Measurements from ENCODE around the gene COL4A1. TPM values are rescaled to one million over a fixed set of nuclear protein-coding genes. Genes with fewer than 3 reads are reported as not detected.

The COL4A1 gene
- 178 TPM for total RNA-seq

GRCh38 chr13:110306960-110307766 is at the start of gene COL4A1, which contains the start of gene COL4A2:
TSS of gene COL4A1 (minus strand) at chr13:110307157. CDS start at chr13:110307027, 130 bp downstream.
TSS of gene COL4A2 (plus strand) at chr13:110307284. CDS start at chr13:110307904, 620 bp downstream.
- intact Hi-C loops (cut with DNase I) = loop anchor here (1.0 to 5.0 kb wide), 3 partner anchors 60 to 103 kb away; no protein-coding TSS in a partner anchor
- Histone ChIP-seq H3K27ac (peak within 1 kb of the TSS; percentile 95), H3K36me3 (no peaks in the 10 kb centered on the region), H3K4me3 (peak within 1 kb of the TSS; percentile 66 to 84), H3K9me3 (no peaks in the 10 kb centered on the region), H3K4me1 (peaks cover 50% of the 10 kb centered on the region), H3K27me3 (no peaks in the 10 kb centered on the region)
- no peak for TF ChIP-seq CTCF (IDR thresholded peaks at IDR 0.05)
- TF ChIP-seq POLR2A (IDR thresholded peaks at IDR 0.05) = peak; percentile 63 to 95
- peak in 1 of 2 donors; percentile 34 for TF ChIP-seq POLR2AphosphoS5 (IDR thresholded peaks at IDR 0.05; ENCODE audit: insufficient read depth in 1 of 2, low read depth in 1 of 2)
- DNase-seq (ENCODE audit: extremely low spot score in 2 of 2) = peak in 1 of 2 donors; percentile 87

GRCh38 chr13:110356362-110356761 is 49.4 kb upstream of the COL4A1 start:
- peaks cover 8% of the 10 kb centered on the region for H3K4me1 ChIP-seq
- H3K27me3 ChIP-seq = no peaks in the 10 kb centered on the region
- no peak overlapping the region for H3K4me3 ChIP-seq
- DNase-seq (ENCODE audit: extremely low spot score in 2 of 2) = no peak
- H3K9me3 ChIP-seq = no peaks in the 10 kb centered on the region
- no peak overlapping the region for H3K27ac ChIP-seq
- TF ChIP-seq POLR2A (IDR thresholded peaks at IDR 0.05) (no peak), POLR2AphosphoS5 (IDR thresholded peaks at IDR 0.05; ENCODE audit: insufficient read depth in 1 of 2, low read depth in 1 of 2) (peak in 1 of 2 donors; percentile 23), CTCF (IDR thresholded peaks at IDR 0.05) (no peak)
- intact Hi-C loops (cut with DNase I) = no loop called here
- no peaks in the 10 kb centered on the region for H3K36me3 ChIP-seq

- intact Hi-C loops (cut with DNase I) = loop anchor here (5.0 kb wide), 1 partner anchor 837 kb away; no protein-coding TSS in a partner anchor
- TF ChIP-seq POLR2A (IDR thresholded peaks at IDR 0.05) (no peak), CTCF (IDR thresholded peaks at IDR 0.05) (no peak), POLR2AphosphoS5 (IDR thresholded peaks at IDR 0.05; ENCODE audit: insufficient read depth in 1 of 2, low read depth in 1 of 2) (no peak)
- Histone ChIP-seq H3K4me3 (no peak overlapping the region), H3K27ac (peak overlapping the region; percentile 36), H3K4me1 (no peaks in the 10 kb centered on the region), H3K9me3 (no peaks in the 10 kb centered on the region), H3K27me3 (no peaks in the 10 kb centered on the region), H3K36me3 (no peaks in the 10 kb centered on the region)
- DNase-seq (ENCODE audit: extremely low spot score in 2 of 2) = no peak
Observed at GRCh38 chr13:110354715-110355473, 47.9 kb upstream of the COL4A1 start.

- TF ChIP-seq POLR2AphosphoS5 (IDR thresholded peaks at IDR 0.05; ENCODE audit: insufficient read depth in 1 of 2, low read depth in 1 of 2) (no peak), POLR2A (IDR thresholded peaks at IDR 0.05) (no peak), CTCF (IDR thresholded peaks at IDR 0.05) (no peak)
- no peaks in the 10 kb centered on the region for H3K27me3 ChIP-seq
- intact Hi-C loops (cut with DNase I) = loop anchor here (5.0 kb wide), 1 partner anchor 838 kb away; no protein-coding TSS in a partner anchor
- no peak overlapping the region for H3K27ac ChIP-seq
- no peaks in the 10 kb centered on the region for H3K9me3 ChIP-seq
- H3K4me1 ChIP-seq = no peaks in the 10 kb centered on the region
- H3K36me3 ChIP-seq = no peaks in the 10 kb centered on the region
- no peak overlapping the region for H3K4me3 ChIP-seq
- DNase-seq (ENCODE audit: extremely low spot score in 2 of 2) = no peak
Observed at GRCh38 chr13:110354123-110354627, 47.2 kb upstream of the COL4A1 start.

All from vagina (tissue), 2 donors.